SK-N-SH treated with all-trans-retinoic acid at 6 μM for 48 hours (cell line): ENCODE measurements around the gene SIRPA.

Experiments used
- ATAC-seq: fragments of 200-7000 bp; cut with Tn5 transposase; 3 replicates; pipeline ENCODE4 v1.9.1; 2020; ENCODE audit warnings: mild to moderate bottlenecking, moderate library complexity
- ARNTL ChIP-seq: fragments of 450-650 bp; formaldehyde crosslinking; IDR thresholded peaks from 2 replicates; pipeline ENCODE4 v1.5.0; 2020; ENCODE audit warnings: low read depth, mild to moderate bottlenecking, moderate library complexity, borderline replicate concordance
- BACH2 ChIP-seq: fragments of 250-450 bp; sonication (Bioruptor Pico); IDR thresholded peaks from 2 replicates; pipeline ENCODE4 v1.9.0; 2021; ENCODE audit warnings: mild to moderate bottlenecking, borderline replicate concordance
- CREB5 ChIP-seq: fragments of 250-450 bp; sonication (Bioruptor Pico); IDR thresholded peaks from 2 replicates; pipeline ENCODE4 v1.5.1; 2020; ENCODE audit warnings: low read depth, mild to moderate bottlenecking, moderate library complexity
- CSDC2 ChIP-seq: fragments of 250-450 bp; sonication (Bioruptor Pico); IDR thresholded peaks from 2 replicates; pipeline ENCODE4 v1.5.0; 2020; ENCODE audit warnings: mild to moderate bottlenecking, moderate library complexity
- CSRNP3 ChIP-seq: fragments of 250-450 bp; sonication (Bioruptor Pico); IDR thresholded peaks from 2 replicates; pipeline ENCODE4 v1.5.1; 2021; ENCODE audit warnings: mild to moderate bottlenecking, moderate library complexity
- ESRRG ChIP-seq: fragments of 250-450 bp; sonication (Bioruptor Pico); IDR thresholded peaks from 2 replicates; pipeline ENCODE4 v1.6.1; 2021; ENCODE audit warnings: mild to moderate bottlenecking
- OSR1 ChIP-seq: fragments of 250-450 bp; sonication (Bioruptor Pico); IDR thresholded peaks from 2 replicates; pipeline ENCODE4 v1.8.0; 2022; ENCODE audit warnings: moderate library complexity, mild to moderate bottlenecking, inconsistent platforms
- PATZ1 ChIP-seq: fragments of 250-450 bp; sonication (Bioruptor Pico); IDR thresholded peaks from 2 replicates; pipeline ENCODE4 v1.8.0; 2020; ENCODE audit warnings: mild to moderate bottlenecking, moderate library complexity, borderline replicate concordance
- POU6F1 ChIP-seq: fragments of 250-450 bp; sonication (Bioruptor Pico); IDR thresholded peaks from 2 replicates; pipeline ENCODE4 v1.8.0; 2021; ENCODE audit warnings: low read depth, mild to moderate bottlenecking, moderate library complexity, borderline replicate concordance
- RARB ChIP-seq: fragments of 250-450 bp; sonication (Bioruptor Pico); IDR thresholded peaks from 2 replicates; pipeline ENCODE4 v1.8.0; 2021; ENCODE audit warnings: mild to moderate bottlenecking, moderate library complexity
- TCF4 ChIP-seq: fragments of 250-450 bp; sonication (Bioruptor Pico); IDR thresholded peaks from 2 replicates; pipeline ENCODE4 v1.8.0; 2021; ENCODE audit warnings: mild to moderate bottlenecking, moderate library complexity, borderline replicate concordance
- TOX ChIP-seq: fragments of 250-450 bp; sonication (Bioruptor Pico); IDR thresholded peaks from 2 replicates; pipeline ENCODE4 v1.8.0; 2021; ENCODE audit warnings: mild to moderate bottlenecking, moderate library complexity, borderline replicate concordance
- TSHZ2 ChIP-seq: fragments of 250-450 bp; sonication (Bioruptor Pico); IDR thresholded peaks from 2 replicates; pipeline ENCODE4 v1.5.0; 2020; ENCODE audit warnings: mild to moderate bottlenecking, moderate library complexity
- ZFP3 ChIP-seq: fragments of 250-450 bp; sonication (Bioruptor Pico); IDR thresholded peaks from 2 replicates; pipeline ENCODE4 v1.5.0; 2020; ENCODE audit warnings: mild to moderate bottlenecking, moderate library complexity
- ZFP30 ChIP-seq: fragments of 450-650 bp; formaldehyde crosslinking; IDR thresholded peaks from 2 replicates; pipeline ENCODE4 v1.5.0; 2022; ENCODE audit warnings: mild to moderate bottlenecking, moderate library complexity
- ZNF565 ChIP-seq: fragments of 450-650 bp; formaldehyde crosslinking; conservative IDR thresholded peaks from 2 replicates; pipeline ENCODE4 v1.5.0; 2020; ENCODE audit warnings: low read depth, mild to moderate bottlenecking, moderate library complexity
- ZNF70 ChIP-seq: fragments of 450-650 bp; formaldehyde crosslinking; IDR thresholded peaks from 2 replicates; pipeline ENCODE4 v1.5.0; 2020; ENCODE audit warnings: mild to moderate bottlenecking, moderate library complexity
- ZNF8 ChIP-seq: fragments of 450-650 bp; formaldehyde crosslinking; IDR thresholded peaks from 2 replicates; pipeline ENCODE4 v1.5.0; 2020; ENCODE audit warnings: mild to moderate bottlenecking, moderate library complexity

The SIRPA gene

GRCh38 chr20:1937316-1937976 lies 42.2 kb downstream of the SIRPA start:
- no peak for ATAC-seq

GRCh38 chr20:1938464-1939269 lies 43.5 kb downstream of the SIRPA start:
- no peak for ATAC-seq
- TF ChIP-seq PATZ1 (CRISPR knock-in tag) (no peak), CSDC2 (no peak), TCF4 (CRISPR knock-in tag) (no peak), ESRRG (CRISPR knock-in tag) (no peak), TOX (no peak)
- TF ChIP-seq, all 23 proteins: peak for 0

More at GRCh38 chr20:1937316-1937976, 42.2 kb downstream of the SIRPA start:
- no peak for TF ChIP-seq PATZ1 (CRISPR knock-in tag)
- TF ChIP-seq ZNF70: no peak
- no peak for TF ChIP-seq OSR1 (CRISPR knock-in tag)
- no peak for TF ChIP-seq CREB5 (CRISPR knock-in tag)
- no peak for TF ChIP-seq ESRRG (CRISPR knock-in tag)
- TF ChIP-seq ZFP3: no peak
- no peak for TF ChIP-seq POU6F1 (CRISPR knock-in tag)
- TF ChIP-seq ARNTL (CRISPR knock-in tag): no peak
- TF ChIP-seq ZNF565 (CRISPR knock-in tag): no peak
- TF ChIP-seq TSHZ2 (CRISPR knock-in tag): no peak
- TF ChIP-seq CSRNP3 (CRISPR knock-in tag): no peak
- no peak for TF ChIP-seq ZFP30 (CRISPR knock-in tag)

- ATAC-seq: no peak
- no peak for TF ChIP-seq TCF4 (CRISPR knock-in tag)
- no peak for TF ChIP-seq PATZ1 (CRISPR knock-in tag)
- no peak for TF ChIP-seq CSDC2
- TF ChIP-seq ZNF70: no peak
- TF ChIP-seq CREB5 (CRISPR knock-in tag): no peak
- TF ChIP-seq RARB (CRISPR knock-in tag): no peak
- TF ChIP-seq ESRRG (CRISPR knock-in tag): no peak
- TF ChIP-seq BACH2 (CRISPR knock-in tag): no peak
- TF ChIP-seq ZNF565 (CRISPR knock-in tag): no peak
- no peak for TF ChIP-seq ZNF8 (CRISPR knock-in tag)
- no peak for TF ChIP-seq TOX
Measured at GRCh38 chr20:1939270-1939595, 44.0 kb downstream of the SIRPA start.
